ENCODE results near the gene SLC39A7.

Gene SLC39A7

DNA sequence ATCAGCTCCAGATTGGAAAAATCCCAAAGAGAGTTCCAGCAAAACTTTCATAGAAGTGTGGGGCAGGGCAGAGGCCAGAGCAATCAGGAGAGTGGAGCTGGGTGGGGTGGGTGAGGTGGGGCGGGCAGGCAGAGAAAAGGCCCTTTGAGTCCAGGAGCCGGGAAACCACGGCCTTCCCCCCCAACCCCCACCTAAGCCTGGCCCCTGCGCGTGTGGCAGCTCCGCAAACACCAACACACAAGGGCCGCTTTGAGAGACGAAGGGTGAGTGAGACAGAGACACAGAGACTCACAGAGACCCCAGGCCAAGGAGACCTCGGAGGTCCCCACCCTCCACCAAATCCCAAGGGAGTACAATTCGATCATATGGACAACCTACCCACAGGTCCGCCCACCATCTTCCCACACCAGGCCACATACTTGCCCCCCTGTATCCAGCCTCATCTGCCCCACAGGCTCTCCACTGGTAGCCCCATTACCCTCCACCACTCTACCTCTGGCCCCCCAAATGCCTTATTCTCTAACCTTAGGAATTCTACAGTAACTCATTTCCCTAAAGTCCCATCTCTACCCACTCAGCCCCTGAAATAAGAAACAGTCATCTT, 10.1 kb upstream of the SLC39A7 start:
- TF ChIP-seq, protein P1, sequence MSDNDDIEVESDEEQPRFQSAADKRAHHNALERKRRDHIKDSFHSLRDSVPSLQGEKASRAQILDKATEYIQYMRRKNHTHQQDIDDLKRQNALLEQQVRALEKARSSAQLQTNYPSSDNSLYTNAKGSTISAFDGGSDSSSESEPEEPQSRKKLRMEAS (IDR thresholded peaks at IDR 0.05; ENCODE audit: low read depth, low read length) = no peak
- no peak for TF ChIP-seq POLR2A (IDR thresholded peaks at IDR 0.05; ENCODE audit: extremely low read depth, insufficient read length)
- TF ChIP-seq, protein P2, sequence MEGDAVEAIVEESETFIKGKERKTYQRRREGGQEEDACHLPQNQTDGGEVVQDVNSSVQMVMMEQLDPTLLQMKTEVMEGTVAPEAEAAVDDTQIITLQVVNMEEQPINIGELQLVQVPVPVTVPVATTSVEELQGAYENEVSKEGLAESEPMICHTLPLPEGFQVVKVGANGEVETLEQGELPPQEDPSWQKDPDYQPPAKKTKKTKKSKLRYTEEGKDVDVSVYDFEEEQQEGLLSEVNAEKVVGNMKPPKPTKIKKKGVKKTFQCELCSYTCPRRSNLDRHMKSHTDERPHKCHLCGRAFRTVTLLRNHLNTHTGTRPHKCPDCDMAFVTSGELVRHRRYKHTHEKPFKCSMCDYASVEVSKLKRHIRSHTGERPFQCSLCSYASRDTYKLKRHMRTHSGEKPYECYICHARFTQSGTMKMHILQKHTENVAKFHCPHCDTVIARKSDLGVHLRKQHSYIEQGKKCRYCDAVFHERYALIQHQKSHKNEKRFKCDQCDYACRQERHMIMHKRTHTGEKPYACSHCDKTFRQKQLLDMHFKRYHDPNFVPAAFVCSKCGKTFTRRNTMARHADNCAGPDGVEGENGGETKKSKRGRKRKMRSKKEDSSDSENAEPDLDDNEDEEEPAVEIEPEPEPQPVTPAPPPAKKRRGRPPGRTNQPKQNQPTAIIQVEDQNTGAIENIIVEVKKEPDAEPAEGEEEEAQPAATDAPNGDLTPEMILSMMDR (IDR thresholded peaks at IDR 0.05; ENCODE audit: low read depth, low read length) = no peak
- TF ChIP-seq MYC (IDR thresholded peaks at IDR 0.05; ENCODE audit: low read depth, low read length) = no peak
- DNase-seq (ENCODE audit: low read depth) = no peak
- H3K4me3 ChIP-seq (ENCODE audit: low read depth, low read length) = no peak overlapping the region

DNA sequence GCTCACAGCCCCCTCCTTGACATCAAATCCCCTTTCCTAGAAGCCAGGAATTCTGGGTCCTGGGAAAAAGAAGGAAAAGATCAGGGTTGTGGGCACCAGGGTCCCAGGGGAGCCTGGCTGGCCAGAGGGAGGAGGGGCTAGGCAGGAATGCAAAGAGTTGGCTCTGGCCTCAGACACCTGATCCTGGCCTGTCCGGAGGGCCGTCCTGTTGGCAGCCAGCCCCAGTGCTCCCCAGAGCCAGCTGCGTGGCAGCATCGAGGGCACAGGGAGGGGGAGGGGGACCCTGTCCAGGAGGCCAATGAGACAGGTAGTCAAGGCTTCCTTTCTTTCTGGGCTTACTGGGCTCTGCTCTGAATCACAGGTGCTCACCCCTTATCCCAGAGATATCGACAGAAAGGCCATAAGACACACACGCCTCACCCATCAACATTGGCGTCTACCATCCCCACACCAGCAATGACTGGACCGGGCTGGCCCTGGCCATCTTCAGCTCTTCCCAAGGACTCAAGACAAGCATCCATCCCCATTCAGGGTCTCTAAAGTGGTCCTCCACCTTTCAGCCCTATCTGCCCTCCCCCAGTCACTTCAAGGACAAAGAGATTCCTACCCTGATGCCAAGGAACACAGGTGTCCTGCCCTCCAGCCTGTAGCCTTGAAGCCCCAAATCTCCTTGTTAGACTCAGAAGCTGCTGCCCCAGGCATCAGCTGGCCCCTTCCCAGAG, 9.1 kb upstream of the SLC39A7 start:
- no peak for DNase-seq (ENCODE audit: low read depth)
- no peak overlapping the region for H3K4me3 ChIP-seq (ENCODE audit: low read depth, low read length)
- TF ChIP-seq, protein P2 (IDR thresholded peaks at IDR 0.05; ENCODE audit: low read depth, low read length) = no peak
- no peak for TF ChIP-seq MYC (IDR thresholded peaks at IDR 0.05; ENCODE audit: low read depth, low read length)
- TF ChIP-seq, protein P1 (IDR thresholded peaks at IDR 0.05; ENCODE audit: low read depth, low read length) = no peak
- no peak for TF ChIP-seq POLR2A (IDR thresholded peaks at IDR 0.05; ENCODE audit: extremely low read depth, insufficient read length)

DNA sequence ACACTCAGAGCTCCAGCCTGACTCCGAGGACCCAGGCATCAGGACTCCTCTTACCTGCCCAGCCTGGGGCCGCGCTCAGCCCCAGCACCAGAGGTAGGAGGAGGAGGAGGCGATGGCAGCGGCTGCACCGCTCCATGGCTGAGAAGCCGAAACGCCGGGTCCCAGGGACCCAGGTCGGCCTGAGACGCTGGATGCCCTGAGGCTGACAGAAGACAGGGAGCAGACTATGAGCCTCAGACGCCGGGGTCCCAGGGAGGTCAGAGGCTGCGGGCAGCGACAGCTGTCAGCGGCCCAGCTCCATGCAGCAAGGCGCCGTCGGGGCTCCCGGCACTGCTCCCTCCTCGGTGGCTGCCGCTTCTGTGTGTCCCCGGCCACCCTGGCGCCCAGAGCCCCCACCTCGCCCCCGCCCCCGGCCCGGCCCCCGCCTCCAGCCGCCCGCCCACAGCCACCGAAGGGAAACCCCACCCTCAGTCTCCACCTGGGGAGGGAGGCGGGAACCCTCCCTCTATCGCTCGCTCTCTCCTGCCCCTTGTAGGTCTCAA, 8.5 kb upstream of the SLC39A7 start, which contains the start of gene COL11A2:
COL11A2 (minus strand) TSS at position 363 of the 542 bp plus-strand sequence; CDS start at position 136, 227 bp downstream.
- TF ChIP-seq, protein P2 (IDR thresholded peaks at IDR 0.05; ENCODE audit: low read depth, low read length) = no peak
- TF ChIP-seq MYC (IDR thresholded peaks at IDR 0.05; ENCODE audit: low read depth, low read length) = no peak
- TF ChIP-seq, protein P1 (IDR thresholded peaks at IDR 0.05; ENCODE audit: low read depth, low read length) = no peak
- no peak for TF ChIP-seq POLR2A (IDR thresholded peaks at IDR 0.05; ENCODE audit: extremely low read depth, insufficient read length)
- H3K4me3 ChIP-seq (ENCODE audit: low read depth, low read length) = no peak within 1 kb of the TSS
- no peak for DNase-seq (ENCODE audit: low read depth)

DNA sequence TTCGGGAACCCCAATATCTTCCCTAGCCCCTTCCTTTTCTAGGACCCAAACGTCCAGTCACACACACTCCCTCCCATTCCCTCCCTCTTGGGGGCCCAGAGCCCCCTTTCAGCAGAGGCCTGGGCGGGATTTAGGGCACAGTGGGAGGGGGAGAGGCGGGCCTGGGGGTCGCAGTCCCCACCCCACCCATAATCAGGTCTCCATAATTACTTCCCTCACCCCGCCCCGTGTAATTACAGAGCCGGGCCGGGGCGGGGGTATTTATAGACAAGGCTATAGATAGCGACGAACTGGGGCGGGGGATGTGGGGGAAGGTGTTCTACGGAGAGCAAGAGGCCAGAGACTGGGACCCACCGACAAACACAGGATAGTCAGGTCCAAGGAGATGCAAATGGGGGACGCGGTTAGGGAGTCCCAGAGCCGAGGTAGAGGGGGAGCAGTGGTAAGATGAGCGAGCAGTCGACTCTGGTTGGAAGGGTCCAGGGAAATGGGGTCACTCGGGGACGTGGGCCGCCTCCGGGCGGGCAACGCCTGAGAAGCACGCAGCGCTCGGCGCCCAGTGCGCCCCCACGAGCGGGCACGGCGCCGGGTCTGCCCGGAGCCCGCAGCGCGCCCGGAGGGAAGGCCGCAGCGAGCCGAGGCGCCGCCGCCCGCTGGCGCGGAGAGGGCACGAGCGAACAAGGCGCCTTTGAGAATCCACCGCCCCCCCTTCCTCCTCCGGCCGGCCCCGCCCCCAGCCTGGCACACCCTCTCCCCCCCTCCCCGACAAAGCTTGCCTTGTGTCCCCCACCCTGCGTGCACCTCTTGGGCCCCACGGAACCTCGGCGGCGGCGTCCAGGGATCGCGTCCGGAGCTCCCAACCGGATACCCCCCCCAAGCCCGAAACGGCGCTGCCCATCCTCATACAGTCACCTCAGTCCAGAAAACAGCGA, 7.7 kb upstream of the SLC39A7 start:
- no peak overlapping the region for H3K4me3 ChIP-seq (ENCODE audit: low read depth, low read length)
- TF ChIP-seq POLR2A (IDR thresholded peaks at IDR 0.05; ENCODE audit: extremely low read depth, insufficient read length) (no peak), MYC (IDR thresholded peaks at IDR 0.05; ENCODE audit: low read depth, low read length) (no peak)
- TF ChIP-seq, protein P2 (IDR thresholded peaks at IDR 0.05; ENCODE audit: low read depth, low read length) = no peak
- TF ChIP-seq, protein P1 (IDR thresholded peaks at IDR 0.05; ENCODE audit: low read depth, low read length) = no peak
- DNase-seq (ENCODE audit: low read depth) = no peak

DNA sequence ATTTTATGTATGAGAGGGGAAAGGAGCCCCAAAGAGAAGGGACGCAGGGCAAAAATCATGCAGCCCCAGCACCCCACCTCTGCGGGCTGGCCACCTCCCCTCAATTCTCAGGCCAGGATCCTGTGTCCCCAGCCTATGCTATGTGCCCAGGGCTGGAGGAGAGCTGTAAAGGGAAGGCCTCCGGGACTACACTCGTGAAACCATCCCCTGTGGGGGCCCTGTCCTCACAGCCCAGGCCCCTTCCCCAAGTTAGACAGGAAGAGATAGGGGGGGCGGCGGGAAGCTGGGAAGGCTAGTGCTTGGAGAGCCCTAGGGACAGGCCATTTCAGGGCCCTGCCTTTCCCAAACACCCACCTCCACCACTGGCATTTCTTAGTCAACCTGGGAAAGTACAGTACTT, 7.0 kb upstream of the SLC39A7 start:
- TF ChIP-seq, protein P1 (IDR thresholded peaks at IDR 0.05; ENCODE audit: low read depth, low read length) = no peak
- TF ChIP-seq, protein P2 (IDR thresholded peaks at IDR 0.05; ENCODE audit: low read depth, low read length) = no peak
- TF ChIP-seq POLR2A (IDR thresholded peaks at IDR 0.05; ENCODE audit: extremely low read depth, insufficient read length) (no peak), MYC (IDR thresholded peaks at IDR 0.05; ENCODE audit: low read depth, low read length) (no peak)
- no peak overlapping the region for H3K4me3 ChIP-seq (ENCODE audit: low read depth, low read length)
- no peak for DNase-seq (ENCODE audit: low read depth)

Data from NB4 (cell line).